ENCODE measurements around the gene LRRC59.
"Not testable (repeated sequence)": the region's sequence is repeated elsewhere in the genome, so short reads cannot be mapped to it uniquely, and the experiment has no call there.

Gene LRRC59

DNA sequence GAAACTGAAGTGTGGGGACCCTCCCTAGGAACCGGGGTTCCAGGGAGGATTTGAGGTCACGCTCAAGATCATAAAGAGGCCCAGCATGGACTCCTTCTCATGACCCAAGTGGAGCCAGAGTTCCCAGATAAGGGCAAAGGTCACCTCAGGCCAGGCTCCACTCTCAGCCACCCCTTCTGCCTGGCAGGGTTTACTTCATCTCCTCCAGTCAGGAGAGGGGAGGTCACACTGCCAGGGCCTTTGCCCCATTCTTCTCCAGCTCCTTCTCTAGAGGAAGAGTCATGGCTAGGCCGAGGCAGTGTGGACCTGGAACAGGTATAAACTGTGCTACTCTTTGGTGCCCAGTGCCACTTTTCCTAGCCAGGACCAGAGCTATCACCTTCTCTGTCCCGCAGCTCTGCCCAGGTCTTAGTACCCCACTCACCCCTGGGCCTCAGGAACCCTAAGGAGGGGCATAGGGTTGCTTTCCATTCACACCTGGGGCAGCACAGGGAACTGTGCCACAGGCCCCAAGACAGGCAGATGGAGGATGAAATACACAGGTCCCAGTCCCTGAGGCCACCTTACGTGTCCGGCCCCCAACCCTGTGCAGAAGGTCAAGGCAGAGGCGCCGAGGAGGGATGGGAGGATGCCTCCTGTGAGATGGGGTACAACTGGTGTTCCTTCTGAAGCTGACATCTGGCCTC is 27.8 kb upstream of the LRRC59 start:
- DNase-seq (ENCODE audit: low spot score): no peak

GRCh38 chr17:50424246-50424995 is 27.1 kb upstream of the LRRC59 start:
- DNase-seq (ENCODE audit: low spot score): no peak

- DNase-seq (ENCODE audit: low spot score): no peak
These were observed 26.3 kb upstream of the LRRC59 start for GRCh38 chr17:50423553-50424159.

GRCh38 chr17:50422738-50423137 is 25.4 kb upstream of the LRRC59 start:
- DNase-seq (ENCODE audit: low spot score): no peak

GRCh38 chr17:50421308-50422051 is 24.2 kb upstream of the LRRC59 start:
- DNase-seq (ENCODE audit: low spot score): no peak

DNA sequence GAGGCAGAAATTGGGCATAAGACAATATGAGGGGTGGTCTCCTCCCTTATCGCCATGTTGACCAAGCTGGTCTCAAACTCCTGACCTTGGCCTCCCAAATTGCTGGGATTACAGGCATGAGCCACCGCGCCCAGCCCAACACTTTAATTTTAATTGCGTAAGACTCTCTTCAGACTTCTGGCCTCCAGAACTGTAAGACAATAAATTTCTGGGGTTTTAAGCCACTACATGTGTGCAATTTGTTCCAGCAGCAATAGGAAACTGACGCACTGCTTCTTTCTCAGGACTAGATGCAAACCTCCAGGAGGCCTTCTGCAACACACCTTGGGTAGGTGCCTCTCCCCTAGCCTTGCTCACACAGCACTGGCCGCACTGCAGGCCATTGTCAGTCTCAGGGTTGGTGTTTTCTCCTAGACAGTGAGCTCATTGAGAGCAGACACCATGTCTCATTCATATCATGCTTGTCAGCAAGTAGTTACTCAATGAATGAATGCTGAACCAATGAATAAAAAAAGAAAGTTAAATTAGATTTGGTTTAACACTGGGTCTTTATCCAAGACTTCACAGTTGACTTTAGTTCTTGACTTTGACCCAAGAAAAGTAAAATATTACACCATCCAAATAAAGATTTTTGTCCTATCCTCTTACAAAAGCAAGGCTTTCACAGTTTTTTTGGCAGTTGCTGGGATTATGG is 23.2 kb upstream of the LRRC59 start:
- no peak for DNase-seq (ENCODE audit: low spot score)

DNA sequence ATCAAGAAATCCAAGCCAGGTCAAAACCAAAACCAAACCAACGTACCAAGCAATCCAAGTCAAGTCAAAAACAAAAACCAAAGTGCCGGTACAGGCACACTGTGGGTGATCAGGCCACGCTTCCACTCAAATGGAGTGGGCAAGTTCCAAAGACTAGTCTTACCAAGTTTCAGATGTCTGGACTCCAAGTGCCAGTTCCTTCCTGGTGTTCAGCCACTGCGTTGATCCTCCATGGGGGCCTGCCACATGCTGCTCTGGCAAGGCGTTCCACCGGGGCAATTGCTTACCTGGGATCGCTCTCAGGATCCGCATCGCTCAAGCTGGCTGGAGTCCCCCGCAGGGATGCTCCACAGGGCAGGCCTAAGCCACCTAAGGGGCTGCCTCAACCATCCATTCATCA is 22.3 kb upstream of the LRRC59 start:
- DNase-seq (ENCODE audit: low spot score): not testable (repeated sequence)

GRCh38 chr17:50414808-50415207 is 17.5 kb upstream of the LRRC59 start:
- no peak for DNase-seq (ENCODE audit: low spot score)

- no peak for DNase-seq (ENCODE audit: low spot score)
These were observed 14.9 kb upstream of the LRRC59 start for GRCh38 chr17:50412188-50412732.

GRCh38 chr17:50407921-50408320 is 10.6 kb upstream of the LRRC59 start:
- no peak for DNase-seq (ENCODE audit: low spot score)

DNA sequence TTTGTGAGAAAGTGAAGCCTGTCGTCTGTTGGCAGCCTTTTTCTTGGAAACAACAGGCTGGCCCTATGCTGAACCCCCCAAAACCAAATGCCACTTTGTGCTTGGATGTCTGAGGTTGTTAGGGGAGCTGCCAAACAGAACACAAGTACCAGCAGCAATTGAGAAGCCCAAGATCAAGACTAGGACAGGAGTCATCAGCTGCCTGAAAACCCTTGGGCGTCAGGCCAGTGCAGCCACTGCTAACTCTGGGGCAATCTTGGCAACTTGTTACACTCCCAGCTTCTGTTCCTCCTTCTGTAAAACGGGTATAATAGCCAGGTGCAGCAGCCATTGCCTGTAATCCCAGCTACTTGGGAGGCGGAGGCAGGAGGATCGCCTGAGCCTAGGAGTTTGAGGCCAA is 9.3 kb upstream of the LRRC59 start:
- DNase-seq (ENCODE audit: low spot score): no peak

DNA sequence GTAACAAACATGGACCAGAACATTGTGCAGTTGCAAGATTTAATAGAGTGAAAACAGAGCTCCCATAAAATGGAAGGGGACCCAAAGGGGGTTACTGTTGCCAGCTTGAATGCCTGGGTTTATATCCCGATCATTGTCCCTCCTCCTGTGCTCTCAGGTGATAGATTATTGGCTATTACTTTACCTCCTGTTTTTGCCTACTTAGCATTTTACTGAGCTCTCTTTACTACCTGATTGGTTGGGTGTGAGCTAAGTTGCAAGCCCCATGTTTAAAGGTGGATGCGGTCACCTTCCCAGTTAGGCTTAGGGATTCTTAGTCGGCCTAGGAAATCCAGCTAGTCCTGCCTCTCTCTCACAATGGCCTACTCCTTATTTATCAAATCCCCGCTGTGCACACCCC is 8.0 kb upstream of the LRRC59 start:
- DNase-seq (ENCODE audit: low spot score): not testable (repeated sequence)

DNA sequence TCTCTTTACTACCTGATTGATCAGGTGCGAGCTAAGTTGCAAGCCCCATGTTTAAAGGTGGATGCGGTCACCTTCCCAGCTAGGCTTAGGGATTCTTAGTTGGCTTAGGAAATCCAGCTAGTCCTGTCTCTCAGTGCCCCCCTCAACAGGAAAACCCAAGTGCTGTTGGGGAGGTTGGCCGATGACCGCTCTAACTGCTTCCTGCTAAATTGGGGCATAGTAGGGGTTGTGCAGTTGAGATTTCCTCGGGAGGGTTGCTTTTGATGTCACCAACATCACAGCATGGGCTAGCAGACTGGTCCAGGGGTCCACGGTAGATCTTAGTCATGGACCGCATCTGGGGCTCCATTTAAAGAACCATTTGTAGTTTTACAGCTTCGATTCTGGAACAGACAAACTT is 2.3 kb upstream of the LRRC59 start:
- not testable (repeated sequence) for DNase-seq (ENCODE audit: low spot score)

GRCh38 chr17:50398672-50399071 is 1.3 kb upstream of the LRRC59 start:
- not testable (repeated sequence) for DNase-seq (ENCODE audit: low spot score)

GRCh38 chr17:50397919-50398285 is 579 bp upstream of the LRRC59 start:
- no peak for DNase-seq (ENCODE audit: low spot score)

- no peak for DNase-seq (ENCODE audit: low spot score)
These were observed 837 bp downstream of the LRRC59 start for GRCh38 chr17:50396261-50397110.

- DNase-seq (ENCODE audit: low spot score): no peak
These were observed 2.6 kb downstream of the LRRC59 start for GRCh38 chr17:50394711-50395110.

GRCh38 chr17:50393700-50394099 is 3.6 kb downstream of the LRRC59 start:
- no peak for DNase-seq (ENCODE audit: low spot score)

DNA sequence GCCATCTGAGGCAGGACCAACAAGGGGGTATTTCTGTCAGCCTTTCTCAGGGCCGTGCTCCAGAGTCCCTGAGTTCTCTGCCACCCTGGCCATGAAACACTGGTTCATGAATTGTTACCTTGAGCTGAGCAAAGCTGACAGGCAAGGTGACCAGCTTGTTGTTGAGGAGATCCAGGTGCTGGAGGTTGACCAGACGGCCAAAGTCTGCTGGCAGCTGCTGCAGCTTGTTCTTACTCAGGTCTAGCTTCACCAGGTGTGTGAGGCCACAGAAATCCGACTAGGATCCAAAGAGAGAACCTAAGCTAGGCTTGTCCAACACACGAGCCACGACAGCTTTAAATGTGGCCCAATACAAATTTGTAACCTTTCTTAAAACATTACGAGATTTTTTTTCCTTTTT is 4.7 kb downstream of the LRRC59 start:
- DNase-seq (ENCODE audit: low spot score): no peak

DNA sequence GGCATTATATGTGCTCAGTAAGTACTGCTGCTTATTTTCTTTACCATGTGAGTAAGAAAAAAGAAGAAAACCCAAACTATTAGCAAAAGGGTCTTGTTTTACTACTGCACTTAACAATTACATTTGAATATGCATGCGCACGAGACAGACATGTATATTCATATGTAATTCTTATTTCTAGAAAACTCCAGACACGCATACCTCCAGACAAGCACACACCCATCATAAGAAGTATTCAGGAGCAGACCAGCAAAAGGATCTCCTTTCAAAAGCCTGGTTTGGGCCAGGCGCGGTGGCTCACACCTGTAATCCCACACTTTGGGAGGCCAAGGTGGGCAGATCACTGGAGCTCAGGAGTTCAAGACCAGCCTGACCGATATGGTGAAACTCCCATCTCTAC is 7.8 kb downstream of the LRRC59 start:
- DNase-seq (ENCODE audit: low spot score): no peak

GRCh38 chr17:50388728-50389127 is 8.6 kb downstream of the LRRC59 start:
- no peak for DNase-seq (ENCODE audit: low spot score)

Data from activated CD4-positive, alpha-beta T cell treated with anti-CD3 and anti-CD28 coated beads, Interleukin-2, Interleukin-4, amounts not matched to agents 100 ng/mL and 50 ng/mL, durations not matched to agents 16 hours and 8 hours (primary cell).